ENCODE results near the gene GHITM.

- TF ChIP-seq CTCF (conservative IDR thresholded peaks at IDR 0.05; ENCODE audit: low read depth in 2 of 2) = no peak
- no peak for TF ChIP-seq EZH2 (IDR thresholded peaks at IDR 0.05; ENCODE audit: low read depth, unreplicated experiment)
- TF ChIP-seq EZH2phosphoT487 (IDR thresholded peaks at IDR 0.05; ENCODE audit: unreplicated experiment) = no peak
- no peak for TF ChIP-seq REST (IDR thresholded peaks at IDR 0.05; ENCODE audit: unreplicated experiment)
- no peak for TF ChIP-seq CREB1 (CRISPR knock-in tag; IDR thresholded peaks at IDR 0.05; ENCODE audit: low read depth)
- TF ChIP-seq POLR2AphosphoS5 (IDR thresholded peaks at IDR 0.05; ENCODE audit: low read depth) = no peak
- TF ChIP-seq ZNF114 (CRISPR knock-in tag; IDR thresholded peaks at IDR 0.05) = no peak
- TF ChIP-seq JUNB (IDR thresholded peaks at IDR 0.05; ENCODE audit: unreplicated experiment) = no peak
- no peak for TF ChIP-seq STAT1 (IDR thresholded peaks at IDR 0.05; ENCODE audit: unreplicated experiment)
- TF ChIP-seq NANOG (IDR thresholded peaks at IDR 0.05; ENCODE audit: borderline replicate concordance) = no peak
Measured at GRCh38 chr10:84101042-84101441, 38.3 kb upstream of the GHITM start.
